HCT116 (cell line): Measurements from ENCODE around the gene MRTFB. TPM values are rescaled to one million over a fixed set of nuclear protein-coding genes. Genes with fewer than 3 reads are reported as not detected.

Experiments
- ATAC-seq: fragments of 200-7000 bp; cut with Tn5 transposase; 2 replicates; pipeline ENCODE4 v1.9.1; 2020; ENCODE audit warnings: mild to moderate bottlenecking, moderate library complexity
- BruUV-seq: library from RNA; stranded (reverse); fragments of 400-500 nt; replicated peaks from 2 replicates; lab custom pipeline; 2021; lab: Mats Ljungman, UMichigan
- CTCF ChIA-PET: fragments of 300-600 bp; sonication (Branson Sonifier 250); formaldehyde crosslinking; loops from one replicate; lab custom pipeline; 2021; ENCODE audit warnings: antibody characterized with exemption; lab: Charles Lee
- POLR2A ChIA-PET: fragments of 300-600, 350-600 bp; sonication (Branson Sonifier 250); formaldehyde crosslinking; loops from one replicate; lab custom pipeline; 2021; ENCODE audit warnings: antibody characterized with exemption; lab: Charles Lee
- RAD21 ChIA-PET, 2 experiments: fragments of 300-600 bp; sonication (Branson Sonifier 250); formaldehyde crosslinking; loops; one replicate each; lab custom pipeline; 2023; ENCODE audit warnings: low total read pairs in 2 of 2; ENCODE audit not compliant: uncharacterized antibody in 2 of 2, unreplicated experiment in 2 of 2, low non-redundant PET in 1 of 2; lab: Charles Lee
- DNase-seq: peaks from one replicate; pipeline ENCODE4 v3.0.0-alpha.2; 2010; ENCODE audit warnings: low read depth, low spot score
- H2AFZ ChIP-seq: fragments of 200-600 bp; shearing (Covaris generic), sonication (generic); 2 replicates; pipeline ENCODE4 v1.6.1; 2017; ENCODE audit warnings: low read depth, mixed run types, mixed read lengths, antibody characterized with exemption, low read length; ENCODE audit not compliant: poor library complexity, severe bottlenecking
- H3K27ac ChIP-seq: 2 replicates; pipeline ENCODE4 v1.5.1; 2012; ENCODE audit warnings: low read depth, low read length
- H3K27me3 ChIP-seq: fragments of 200-600 bp; sonication (generic); 2 replicates; pipeline ENCODE4 v1.6.1; 2016; ENCODE audit warnings: mixed run types, low read length, mixed read lengths; ENCODE audit not compliant: insufficient read depth
- H3K36me3 ChIP-seq, 2 experiments: fragments of 200-500 bp in 1 of 2; fragments of 200-600 bp in 1 of 2; sonication (Bioruptor generic) in 1 of 2; sonication (generic) in 1 of 2; 2 replicates each; pipeline versions ENCODE4 v1.5.1 to v1.6.1; 2014 to 2016; ENCODE audit warnings: low read length in 2 of 2, inconsistent platforms in 1 of 2, mixed read lengths in 1 of 2, mixed run types in 1 of 2; ENCODE audit not compliant: insufficient read depth in 2 of 2, control insufficient read depth in 1 of 2
- H3K4me1 ChIP-seq, 2 experiments: fragments of 200-600 bp in 1 of 2; sonication (generic) in 1 of 2; 2 replicates each; pipeline versions ENCODE4 v1.5.1 to v1.6.1; 2012 to 2017; ENCODE audit warnings: low read length in 2 of 2, inconsistent platforms in 1 of 2, mild to moderate bottlenecking in 1 of 2, mixed read lengths in 1 of 2, mixed run types in 1 of 2, moderate library complexity in 1 of 2; ENCODE audit not compliant: insufficient read depth in 2 of 2, control insufficient read depth in 1 of 2
- H3K4me2 ChIP-seq: fragments of 200-600 bp; sonication (generic); 2 replicates; pipeline ENCODE4 v1.6.1; 2017; ENCODE audit warnings: mixed run types, low read length, mixed read lengths
- H3K4me3 ChIP-seq, 2 experiments: fragments of 200-600 bp in 1 of 2; sonication (generic) in 1 of 2; replicated peaks in 1 of 2; 2 replicates each; pipeline ENCODE4 v1.5.1; 2011 to 2016; ENCODE audit warnings: low read length in 2 of 2, control low read depth in 1 of 2, low read depth in 1 of 2, mild to moderate bottlenecking in 1 of 2, mixed read lengths in 1 of 2, mixed run types in 1 of 2
- H3K79me2 ChIP-seq: fragments of 200-600 bp; sonication (generic); 2 replicates; pipeline ENCODE4 v1.6.1; 2017; ENCODE audit warnings: mild to moderate bottlenecking, mixed run types, low read length, moderate library complexity, mixed read lengths; ENCODE audit not compliant: insufficient read depth
- H3K9ac ChIP-seq: fragments of 200-600 bp; sonication (generic); 2 replicates; pipeline ENCODE4 v1.6.1; 2016; ENCODE audit warnings: low read length, mixed read lengths
- H3K9me2 ChIP-seq: fragments of 200-600 bp; sonication (generic), shearing (Covaris generic); 2 replicates; pipeline ENCODE4 v1.6.1; 2017; ENCODE audit warnings: mixed run types, mild to moderate bottlenecking, moderate library complexity; ENCODE audit not compliant: insufficient read depth
- H3K9me3 ChIP-seq, 2 experiments: fragments of 200-500 bp in 1 of 2; fragments of 200-600 bp in 1 of 2; sonication (Bioruptor generic) in 1 of 2; sonication (generic) in 1 of 2; 2 replicates each; pipeline ENCODE4 v1.6.1; 2014 to 2017; ENCODE audit warnings: low read length in 2 of 2, mixed read lengths in 2 of 2, inconsistent platforms in 1 of 2, low read depth in 1 of 2, mild to moderate bottlenecking in 1 of 2, mixed run types in 1 of 2, moderate library complexity in 1 of 2; ENCODE audit not compliant: control insufficient read depth in 1 of 2, insufficient read depth in 1 of 2
- H4K20me1 ChIP-seq: fragments of 200-600 bp; sonication (generic), shearing (Covaris generic); 2 replicates; pipeline ENCODE4 v1.6.1; 2017; ENCODE audit warnings: mixed run types, mild to moderate bottlenecking, moderate library complexity; ENCODE audit not compliant: insufficient read depth
- ATF3 ChIP-seq: IDR thresholded peaks from 2 replicates; pipeline ENCODE4 v1.6.1; 2012
- CBX3 ChIP-seq: IDR thresholded peaks from 2 replicates; pipeline ENCODE4 v1.6.1; 2012; ENCODE audit warnings: low read depth
- CEBPB ChIP-seq: IDR thresholded peaks from 2 replicates; pipeline ENCODE4 v1.6.1; 2012; ENCODE audit warnings: low read depth
- CTCF ChIP-seq, 3 experiments: fragments of 200-600 bp in 1 of 3; sonication (generic) in 1 of 3; IDR thresholded peaks in 2 of 3; conservative IDR thresholded peaks in 1 of 3; 2 replicates each; pipeline ENCODE4 v1.5.1; 2012 to 2017; ENCODE audit warnings: low read depth in 2 of 3, low read length in 2 of 3, antibody characterized with exemption in 1 of 3, borderline replicate concordance in 1 of 3, control low read depth in 1 of 3, mild to moderate bottlenecking in 1 of 3, mixed read lengths in 1 of 3, mixed run types in 1 of 3, moderate library complexity in 1 of 3; ENCODE audit not compliant: insufficient read depth in 1 of 3
- ELF1 ChIP-seq: IDR thresholded peaks from 2 replicates; pipeline ENCODE4 v1.6.1; 2012; ENCODE audit warnings: low read depth, borderline replicate concordance
- EZH2 ChIP-seq: fragments of 200-600 bp; sonication (generic); IDR thresholded peaks from 2 replicates; pipeline ENCODE4 v1.6.1; 2017; ENCODE audit warnings: antibody characterized with exemption, mixed run types
- EZH2phosphoT487 ChIP-seq: fragments of 200-600 bp; IDR thresholded peaks from 2 replicates; pipeline ENCODE4 v1.6.1; 2018; ENCODE audit warnings: antibody characterized with exemption, borderline replicate concordance
- FOSL1 ChIP-seq: IDR thresholded peaks from 2 replicates; pipeline ENCODE4 v1.6.1; 2012; ENCODE audit warnings: low read depth
- JUND ChIP-seq: IDR thresholded peaks from 2 replicates; pipeline ENCODE4 v1.6.1; 2012
- MAX ChIP-seq: IDR thresholded peaks from 2 replicates; pipeline ENCODE4 v1.6.1; 2012
- POLR2A ChIP-seq: IDR thresholded peaks from 2 replicates; pipeline ENCODE4 v1.7.0; 2011; ENCODE audit warnings: borderline replicate concordance; ENCODE audit not compliant: insufficient read depth, insufficient read length; ENCODE audit errors: extremely low read depth
- POLR2AphosphoS5 ChIP-seq: IDR thresholded peaks from 2 replicates; pipeline ENCODE4 v1.6.1; 2011; ENCODE audit warnings: mild to moderate bottlenecking, low read depth, low read length, moderate library complexity
- SIN3A ChIP-seq: IDR thresholded peaks from 2 replicates; pipeline ENCODE4 v1.6.1; 2012; ENCODE audit warnings: low read depth
- SRF ChIP-seq: IDR thresholded peaks from 2 replicates; pipeline ENCODE4 v1.6.1; 2012; ENCODE audit warnings: low read depth
- TCF7L2 ChIP-seq: IDR thresholded peaks from 2 replicates; pipeline ENCODE4 v1.7.0; 2011; ENCODE audit warnings: borderline replicate concordance, inconsistent platforms; ENCODE audit not compliant: insufficient read depth, insufficient read length; ENCODE audit errors: extremely low read depth
- YY1 ChIP-seq: IDR thresholded peaks from 2 replicates; pipeline ENCODE4 v1.6.1; 2011; ENCODE audit warnings: low read length, low read depth, moderate library complexity, mild to moderate bottlenecking; ENCODE audit not compliant: insufficient replicate concordance; ENCODE audit errors: extremely low read depth
- ZBTB33 ChIP-seq: IDR thresholded peaks from 2 replicates; pipeline ENCODE4 v1.6.1; 2011; ENCODE audit warnings: mild to moderate bottlenecking, low read length, moderate library complexity; ENCODE audit not compliant: insufficient replicate concordance; ENCODE audit errors: extremely low read depth
- ZFX ChIP-seq: fragments of 450-650 bp; IDR thresholded peaks from 2 replicates; pipeline ENCODE4 v1.6.1; 2017
- ZNF274 ChIP-seq: fragments of 200-500 bp; sonication (Bioruptor generic); IDR thresholded peaks from 2 replicates; pipeline ENCODE4 v1.6.1; 2014; ENCODE audit warnings: mild to moderate bottlenecking, low read depth, low read length, inconsistent platforms
- intact Hi-C: fragments of 100-400 bp; cut with micrococcal nuclease; formaldehyde crosslinking; loops from 2 replicates; pipeline ENCODE4 v1.10.0; 2022
- total RNA-seq: library from RNA; stranded (reverse); gene quantifications from one replicate; pipeline ENCODE4 v1.2.1, GENCODE V29; 2021; ENCODE audit not compliant: unreplicated experiment

Gene MRTFB
- total RNA-seq, 1 experiment from 2014 or later: 39.0 TPM

GRCh38 chr16:14196011-14196410 is 124.9 kb downstream of the MRTFB start:
- 0 out of 4 replicates have a peak, but pooled peaks cover 0 to 2% of the 10 kb centered on the region in 2 experiments for H3K4me1 ChIP-seq
- ATAC-seq: no peak
- no peak overlapping the region for H3K4me3 ChIP-seq
- no peak for TF ChIP-seq FOSL1
- no peak for TF ChIP-seq ZBTB33
- TF ChIP-seq EZH2: no peak
- no peak for TF ChIP-seq EZH2phosphoT487
- TF ChIP-seq ZNF274: no peak
- TF ChIP-seq CTCF (IDR thresholded peaks at IDR 0.05 in 2 of 3, conservative IDR thresholded peaks at IDR 0.05 in 1 of 3; ENCODE audit: borderline replicate concordance in 1 of 3, insufficient read depth in 1 of 3, low read depth in 2 of 3, low read length in 2 of 3): no peak
- no peak for TF ChIP-seq JUND
- no peak for TF ChIP-seq POLR2A
- TF ChIP-seq YY1: no peak
- no peak for TF ChIP-seq CEBPB
- TF ChIP-seq ZFX: no peak
- TF ChIP-seq MAX: no peak
- no peak for TF ChIP-seq POLR2AphosphoS5
- TF ChIP-seq ATF3: no peak
- no peak for TF ChIP-seq TCF7L2
- no peak for TF ChIP-seq SIN3A
- no peak for TF ChIP-seq SRF
- no peak for TF ChIP-seq ELF1
- no peak for TF ChIP-seq CBX3
- TF ChIP-seq, all 23 proteins: peak for 0
- no peaks in the 10 kb centered on the region for H3K9me3 ChIP-seq
- BruUV-seq: no TSS peak
- H3K27me3 ChIP-seq: no peaks in the 10 kb centered on the region
- CTCF ChIA-PET: no interaction called here
- no peaks in the 10 kb centered on the region for H3K36me3 ChIP-seq
- H3K9me2 ChIP-seq: no peaks in the 10 kb centered on the region
- intact Hi-C loops: no loop called here
- POLR2A ChIA-PET: interaction anchor here (0.7 kb wide), 1 partner anchor 276 kb away, joined by 3 read pairs; the partner anchor contains the start of gene ERCC4
- DNase-seq: no peak
- no peak overlapping the region for H3K9ac ChIP-seq
- no peak overlapping the region for H2AFZ ChIP-seq
- H4K20me1 ChIP-seq: no peaks in the 10 kb centered on the region
- RAD21 ChIA-PET: no interaction called here
- no peak overlapping the region for H3K27ac ChIP-seq
- H3K79me2 ChIP-seq: no peaks in the 10 kb centered on the region
- no peak overlapping the region for H3K4me2 ChIP-seq
